WTC11 (cell line): Measurements from ENCODE around the gene ZMYND8.

Experiments used
- ESRRA ChIP-seq: sonication (generic); formaldehyde crosslinking; IDR thresholded peaks from 2 replicates; pipeline ENCODE4 v1.8.1; 2022; ENCODE audit warnings: mild to moderate bottlenecking, missing genetic modification reagents, borderline replicate concordance
- FOXK1 ChIP-seq: sonication (generic); formaldehyde crosslinking; IDR thresholded peaks from 2 replicates; pipeline ENCODE4 v1.8.0; 2022; ENCODE audit warnings: mild to moderate bottlenecking, moderate library complexity, missing genetic modification reagents
- GRHL2 ChIP-seq: fragments of 250-450 bp; sonication (Bioruptor Pico); IDR thresholded peaks from 2 replicates; pipeline ENCODE4 v1.8.0; 2022; ENCODE audit warnings: mild to moderate bottlenecking, moderate library complexity; ENCODE audit not compliant: insufficient replicate concordance, severe bottlenecking
- HMGXB4 ChIP-seq: sonication (generic); formaldehyde crosslinking; IDR thresholded peaks from 2 replicates; pipeline ENCODE4 v1.8.1; 2023; ENCODE audit warnings: mild to moderate bottlenecking, moderate library complexity, missing genetic modification reagents
- TEAD4 ChIP-seq: sonication (generic); formaldehyde crosslinking; IDR thresholded peaks from 2 replicates; pipeline ENCODE4 v1.8.0; 2022; ENCODE audit warnings: mild to moderate bottlenecking, missing genetic modification reagents
- ZBTB21 ChIP-seq: sonication (generic); formaldehyde crosslinking; IDR thresholded peaks from 2 replicates; pipeline ENCODE4 v1.8.1; 2023; ENCODE audit warnings: mild to moderate bottlenecking, missing genetic modification reagents, borderline replicate concordance
- TF ChIP-seq, protein P1 (sequence below): fragments of 200-600 bp; IDR thresholded peaks from 2 replicates; pipeline ENCODE4 v1.8.0; 2022; ENCODE audit warnings: antibody characterized with exemption
- TF ChIP-seq, protein P2 (sequence below): fragments of 250-450 bp; sonication (Bioruptor Pico); conservative IDR thresholded peaks from 2 replicates; pipeline ENCODE4 v1.9.0; 2021; ENCODE audit warnings: mild to moderate bottlenecking

GRCh38 chr20:47161411-47161810 is 195.1 kb downstream of the ZMYND8 start:
- no peak for TF ChIP-seq GRHL2 (CRISPR knock-in tag)
- TF ChIP-seq TEAD4 (CRISPR knock-in tag) = no peak
- TF ChIP-seq, protein P1, sequence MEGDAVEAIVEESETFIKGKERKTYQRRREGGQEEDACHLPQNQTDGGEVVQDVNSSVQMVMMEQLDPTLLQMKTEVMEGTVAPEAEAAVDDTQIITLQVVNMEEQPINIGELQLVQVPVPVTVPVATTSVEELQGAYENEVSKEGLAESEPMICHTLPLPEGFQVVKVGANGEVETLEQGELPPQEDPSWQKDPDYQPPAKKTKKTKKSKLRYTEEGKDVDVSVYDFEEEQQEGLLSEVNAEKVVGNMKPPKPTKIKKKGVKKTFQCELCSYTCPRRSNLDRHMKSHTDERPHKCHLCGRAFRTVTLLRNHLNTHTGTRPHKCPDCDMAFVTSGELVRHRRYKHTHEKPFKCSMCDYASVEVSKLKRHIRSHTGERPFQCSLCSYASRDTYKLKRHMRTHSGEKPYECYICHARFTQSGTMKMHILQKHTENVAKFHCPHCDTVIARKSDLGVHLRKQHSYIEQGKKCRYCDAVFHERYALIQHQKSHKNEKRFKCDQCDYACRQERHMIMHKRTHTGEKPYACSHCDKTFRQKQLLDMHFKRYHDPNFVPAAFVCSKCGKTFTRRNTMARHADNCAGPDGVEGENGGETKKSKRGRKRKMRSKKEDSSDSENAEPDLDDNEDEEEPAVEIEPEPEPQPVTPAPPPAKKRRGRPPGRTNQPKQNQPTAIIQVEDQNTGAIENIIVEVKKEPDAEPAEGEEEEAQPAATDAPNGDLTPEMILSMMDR = no peak
- TF ChIP-seq, protein P2, sequence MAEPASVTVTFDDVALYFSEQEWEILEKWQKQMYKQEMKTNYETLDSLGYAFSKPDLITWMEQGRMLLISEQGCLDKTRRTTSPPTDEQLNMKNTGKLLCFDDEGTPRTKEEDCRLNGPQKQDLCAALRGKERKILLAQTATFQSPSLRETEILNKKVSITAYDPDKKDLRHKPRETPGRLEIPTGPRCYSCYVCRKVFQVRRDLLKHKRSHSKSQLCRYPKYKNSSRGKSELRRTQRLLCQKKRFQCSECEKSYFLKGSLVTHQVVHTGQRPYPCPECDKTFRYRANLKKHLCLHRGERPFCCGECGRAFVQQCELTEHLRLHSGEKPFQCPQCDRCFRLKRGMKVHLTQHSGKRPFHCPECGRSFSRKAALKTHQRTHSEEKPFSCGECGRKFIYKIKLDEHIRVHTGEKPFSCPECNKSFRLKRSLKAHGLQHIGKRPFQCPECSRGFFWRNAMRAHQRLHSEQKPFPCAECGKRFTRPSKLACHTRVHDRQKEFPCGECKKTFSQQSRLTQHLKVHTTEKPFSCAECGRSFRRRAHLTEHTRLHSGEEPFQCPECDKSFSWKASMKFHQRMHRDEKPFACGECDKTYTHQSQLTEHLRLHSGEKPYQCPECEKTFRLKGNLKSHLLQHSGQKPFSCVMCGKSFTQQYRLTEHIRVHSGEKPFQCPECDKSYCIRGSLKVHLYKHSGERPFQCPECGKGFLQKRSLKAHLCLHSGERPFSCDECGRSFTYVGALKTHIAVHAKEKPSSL = no peak
- TF ChIP-seq ZBTB21 = no peak
- no peak for TF ChIP-seq ESRRA (CRISPR knock-in tag)
- TF ChIP-seq HMGXB4 (CRISPR knock-in tag) = no peak
- TF ChIP-seq FOXK1 (CRISPR knock-in tag) = no peak
